H1 (cell line): ENCODE results near the gene TRAIP. TPM values are rescaled to one million over a fixed set of nuclear protein-coding genes. Genes with fewer than 3 reads are reported as not detected.

ENCODE experiments used
- CTCF ChIA-PET: fragments of 300-600 bp; sonication (Branson Sonifier 250); formaldehyde crosslinking; loops from one replicate; lab custom pipeline; 2021; ENCODE audit not compliant: partially characterized antibody; lab: Charles Lee
- POLR2A ChIA-PET: fragments of 300-600 bp; sonication (Branson Sonifier 250); formaldehyde crosslinking; loops from one replicate; lab custom pipeline; 2021; ENCODE audit warnings: inconsistent platforms; ENCODE audit not compliant: partially characterized antibody; lab: Charles Lee
- DNase-seq, 2 experiments: peaks; one replicate each; pipeline versions ENCODE4 v3.0.0 to v3.0.0-alpha.2; 2010 to 2022; ENCODE audit warnings: low spot score in 2 of 2, low read depth in 1 of 2, mixed read lengths in 1 of 2
- FAIRE-seq: peaks from 2 replicates; lab custom pipeline; 2011; peaks lifted over from hg19 to GRCh38; lab: Jason Lieb, UNC
- H2AFZ ChIP-seq: 2 replicates; pipeline ENCODE4 v1.8.1; 2012; ENCODE audit warnings: low read length, inconsistent platforms
- H2AK5ac ChIP-seq: 2 replicates; pipeline ENCODE4 v1.6.1; 2013; ENCODE audit warnings: low read depth, low read length
- H2BK120ac ChIP-seq: replicated peaks from 2 replicates; pipeline ENCODE3; 2013; ENCODE audit warnings: low read depth, low read length, inconsistent platforms
- H2BK12ac ChIP-seq: 2 replicates; pipeline ENCODE4 v1.6.1; 2013; ENCODE audit warnings: low read depth, low read length
- H2BK15ac ChIP-seq: 2 replicates; pipeline ENCODE4 v1.6.1; 2013; ENCODE audit warnings: low read length
- H2BK20ac ChIP-seq: 2 replicates; pipeline ENCODE4 v1.6.1; 2013; ENCODE audit warnings: low read length
- H2BK5ac ChIP-seq: 2 replicates; pipeline ENCODE4 v1.6.1; 2013; ENCODE audit warnings: low read depth, low read length
- H3K14ac ChIP-seq: 2 replicates; pipeline ENCODE4 v1.6.1; 2013; ENCODE audit warnings: inconsistent platforms; ENCODE audit not compliant: insufficient read length
- H3K18ac ChIP-seq: 2 replicates; pipeline ENCODE4 v1.6.1; 2013; ENCODE audit warnings: low read length; ENCODE audit errors: extremely low read depth
- H3K23ac ChIP-seq: 2 replicates; pipeline ENCODE4 v1.6.1; 2013; ENCODE audit warnings: inconsistent platforms; ENCODE audit not compliant: insufficient read length
- H3K23me2 ChIP-seq: 2 replicates; pipeline ENCODE4 v1.6.1; 2013; ENCODE audit warnings: low read depth, low read length
- H3K27ac ChIP-seq: 2 replicates; pipeline ENCODE4 v1.6.1; 2011; ENCODE audit warnings: low read depth, low read length, inconsistent platforms
- H3K27me3 ChIP-seq, 4 experiments: replicated peaks in 1 of 4; 1 replicate in 1 of 4; 2 replicates in 3 of 4; pipeline versions ENCODE4 v1.6.1 to v1.8.1; 2011 to 2013; ENCODE audit warnings: low read length in 3 of 4, mild to moderate bottlenecking in 3 of 4, inconsistent platforms in 2 of 4, mixed read lengths in 2 of 4, moderate library complexity in 1 of 4; ENCODE audit not compliant: control insufficient read depth in 3 of 4, insufficient read depth in 3 of 4; ENCODE audit errors: extremely low read depth in 1 of 4
- H3K36me3 ChIP-seq, 4 experiments: 2 replicates each; pipeline versions ENCODE4 v1.6.1 to v1.8.1; 2011 to 2013; ENCODE audit warnings: mild to moderate bottlenecking in 4 of 4, low read length in 3 of 4, moderate library complexity in 2 of 4, control low read depth in 1 of 4, inconsistent platforms in 1 of 4; ENCODE audit not compliant: insufficient read depth in 4 of 4, control insufficient read depth in 2 of 4
- H3K4ac ChIP-seq: replicated peaks from 2 replicates; pipeline ENCODE3; 2013; ENCODE audit warnings: low read length, low read depth, mixed read lengths, inconsistent platforms; ENCODE audit not compliant: insufficient read length
- H3K4me1 ChIP-seq, 4 experiments: replicated peaks in 1 of 4; 1 replicate in 1 of 4; 2 replicates in 3 of 4; pipeline versions ENCODE4 v1.6.1 to v1.8.1; 2011 to 2013; ENCODE audit warnings: low read length in 3 of 4, inconsistent platforms in 2 of 4, mixed read lengths in 1 of 4; ENCODE audit not compliant: insufficient read depth in 4 of 4, control insufficient read depth in 3 of 4
- H3K4me2 ChIP-seq, 2 experiments: 2 replicates each; pipeline versions ENCODE4 v1.6.1 to v1.8.1; 2011 to 2013; ENCODE audit warnings: low read depth in 2 of 2, low read length in 2 of 2, control low read depth in 1 of 2, inconsistent platforms in 1 of 2, mild to moderate bottlenecking in 1 of 2; ENCODE audit not compliant: insufficient read depth in 1 of 2
- H3K4me3 ChIP-seq, 4 experiments: fragments of 200-600, 300-600 bp in 1 of 4; sonication (generic), shearing (Covaris generic), sonication (Bioruptor Twin) in 1 of 4; 2 replicates each; pipeline versions ENCODE4 v1.5.1 to v1.8.1; 2011 to 2016; ENCODE audit warnings: low read length in 4 of 4, low read depth in 3 of 4, control low read depth in 2 of 4, inconsistent platforms in 2 of 4, mild to moderate bottlenecking in 2 of 4, mixed read lengths in 1 of 4, moderate library complexity in 1 of 4; ENCODE audit not compliant: insufficient read depth in 2 of 4; ENCODE audit errors: extremely low read depth in 1 of 4
- H3K56ac ChIP-seq: replicated peaks from 2 replicates; pipeline ENCODE3; 2013; ENCODE audit warnings: low read depth, mild to moderate bottlenecking, mixed read lengths, low read length, inconsistent platforms; ENCODE audit not compliant: insufficient read length
- H3K79me1 ChIP-seq: 2 replicates; pipeline ENCODE4 v1.6.1; 2013; ENCODE audit warnings: low read depth, low read length, control low read depth
- H3K79me2 ChIP-seq, 2 experiments: 2 replicates each; pipeline versions ENCODE4 v1.6.1 to v1.8.1; 2012 to 2013; ENCODE audit warnings: low read length in 2 of 2, mild to moderate bottlenecking in 2 of 2, inconsistent platforms in 1 of 2; ENCODE audit not compliant: insufficient read depth in 2 of 2, control insufficient read depth in 1 of 2
- H3K9ac ChIP-seq, 4 experiments: replicated peaks in 1 of 4; 1 replicate in 1 of 4; 2 replicates in 3 of 4; pipeline versions ENCODE4 v1.6.1 to v1.8.1; 2011 to 2013; ENCODE audit warnings: low read depth in 3 of 4, low read length in 3 of 4, control low read depth in 2 of 4, mild to moderate bottlenecking in 2 of 4, moderate library complexity in 2 of 4, inconsistent platforms in 1 of 4; ENCODE audit errors: extremely low read depth in 1 of 4
- H3K9me3 ChIP-seq, 2 experiments: 2 replicates each; pipeline versions ENCODE4 v1.6.1 to v1.8.1; 2012 to 2013; ENCODE audit warnings: mild to moderate bottlenecking in 2 of 2, moderate library complexity in 2 of 2, control low read depth in 1 of 2, inconsistent platforms in 1 of 2, low read depth in 1 of 2, low read length in 1 of 2, mixed read lengths in 1 of 2; ENCODE audit not compliant: insufficient read depth in 2 of 2
- H4K20me1 ChIP-seq, 2 experiments: replicated peaks in 1 of 2; 2 replicates each; pipeline versions ENCODE3 to v1.8.1; 2011 to 2013; ENCODE audit warnings: inconsistent platforms in 2 of 2, low read length in 2 of 2, mild to moderate bottlenecking in 1 of 2; ENCODE audit not compliant: insufficient read depth in 2 of 2, control insufficient read depth in 1 of 2
- H4K5ac ChIP-seq: 2 replicates; pipeline ENCODE4 v1.6.1; 2013; ENCODE audit warnings: low read length, low read depth, mixed read lengths, inconsistent platforms; ENCODE audit not compliant: insufficient read length
- H4K8ac ChIP-seq: 2 replicates; pipeline ENCODE4 v1.8.0; 2013; ENCODE audit warnings: mild to moderate bottlenecking, moderate library complexity, low read length, inconsistent platforms; ENCODE audit not compliant: insufficient read depth; ENCODE audit errors: extremely low read depth
- H4K91ac ChIP-seq: replicated peaks from 2 replicates; pipeline ENCODE3; 2013; ENCODE audit warnings: low read length, mixed read lengths, inconsistent platforms; ENCODE audit not compliant: insufficient read length
- BACH1 ChIP-seq: IDR thresholded peaks from 2 replicates; pipeline ENCODE4 v1.6.1; 2012; ENCODE audit warnings: low read length, improper control_type of control experiment
- BCL11A ChIP-seq, 2 experiments: IDR thresholded peaks; one replicate each; pipeline ENCODE4 v1.6.1; 2011; ENCODE audit warnings: low read depth in 2 of 2, low read length in 2 of 2, mild to moderate bottlenecking in 2 of 2
- CEBPB ChIP-seq: IDR thresholded peaks from 2 replicates; pipeline ENCODE4 v1.6.1; 2012; ENCODE audit warnings: low read depth, low read length
- EGR1 ChIP-seq: IDR thresholded peaks from 2 replicates; pipeline ENCODE4 v1.6.1; 2011; ENCODE audit warnings: low read depth, low read length, borderline replicate concordance
- HDAC6 ChIP-seq: IDR thresholded peaks from one replicate; pipeline ENCODE4 v1.7.1; 2012; ENCODE audit warnings: low read depth, mild to moderate bottlenecking, inconsistent platforms, low read length, moderate library complexity
- POU5F1 ChIP-seq: IDR thresholded peaks from 2 replicates; pipeline ENCODE4 v1.6.1; 2011; ENCODE audit warnings: low read depth, mild to moderate bottlenecking, low read length, moderate library complexity
- RAD21 ChIP-seq, 2 experiments: IDR thresholded peaks in 1 of 2; conservative IDR thresholded peaks in 1 of 2; 2 replicates each; pipeline ENCODE4 v1.6.1; 2011; ENCODE audit warnings: low read depth in 2 of 2, low read length in 2 of 2, improper control_type of control experiment in 1 of 2, inconsistent platforms in 1 of 2, mild to moderate bottlenecking in 1 of 2, moderate library complexity in 1 of 2
- RFX5 ChIP-seq: IDR thresholded peaks from 2 replicates; pipeline ENCODE4 v1.6.1; 2011; ENCODE audit warnings: low read depth, low read length, improper control_type of control experiment, borderline replicate concordance
- SIX5 ChIP-seq: IDR thresholded peaks from 2 replicates; pipeline ENCODE4 v1.6.1; 2011; ENCODE audit warnings: mild to moderate bottlenecking, low read depth, low read length
- SP1 ChIP-seq: IDR thresholded peaks from 2 replicates; pipeline ENCODE4 v1.6.1; 2011; ENCODE audit warnings: low read depth, low read length
- WGBS, 2 experiments: shearing (Covaris generic) in 1 of 2; methylation state at CpG; one replicate each; pipeline versions ENCODE4 v1.1.6 to v1.1.7; 2013 to 2015; ENCODE audit warnings: low lambda C conversion rate in 2 of 2, mixed read lengths in 2 of 2, inconsistent platforms in 1 of 2, low coverage in 1 of 2, missing lambda C conversion rate in 1 of 2; ENCODE audit not compliant: insufficient replicate concordance in 2 of 2, insufficient coverage in 1 of 2, insufficient read length in 1 of 2; ENCODE audit errors: extremely low coverage in 1 of 2, missing lambda C conversion rate in 1 of 2; 5-methylcytosine and 5-hydroxymethylcytosine counted together
- polyA plus RNA-seq, 7 experiments: library from polyadenylated mRNA; depleted of rRNA in 3 of 7; stranded (reverse) in 5 of 7; unstranded in 2 of 7; fragments of >200 nt in 5 of 7; fragments of 200-250 nt in 2 of 7; gene quantifications; 1 replicate in 5 of 7; 2 replicates in 1 of 7; 4 replicates in 1 of 7; pipeline versions ENCODE4 v1.2.1 to v1.2.3, GENCODE V29; 2011 to 2013; ENCODE audit warnings: missing spikeins in 2 of 7, mixed read lengths in 2 of 7
- total RNA-seq: library from RNA; stranded (reverse); fragmentation: NEBNext Ultra II Directional; extraction: Animal tissue kit (Norgen Biotek cat#: 25700); gene quantifications from 2 replicates; pipeline ENCODE4 v1.2.1, GENCODE V29; 2021
- TF ChIP-seq, protein P1 (sequence below): IDR thresholded peaks from 2 replicates; pipeline ENCODE4 v1.6.1; 2012; ENCODE audit warnings: inconsistent platforms

Gene TRAIP
- total and polyA plus RNA-seq, 2 of the 8 experiments (the other 6 are each of a cell fraction or from before 2014, with no cell fraction given), result 27.7 to 28.1 TPM

DNA sequence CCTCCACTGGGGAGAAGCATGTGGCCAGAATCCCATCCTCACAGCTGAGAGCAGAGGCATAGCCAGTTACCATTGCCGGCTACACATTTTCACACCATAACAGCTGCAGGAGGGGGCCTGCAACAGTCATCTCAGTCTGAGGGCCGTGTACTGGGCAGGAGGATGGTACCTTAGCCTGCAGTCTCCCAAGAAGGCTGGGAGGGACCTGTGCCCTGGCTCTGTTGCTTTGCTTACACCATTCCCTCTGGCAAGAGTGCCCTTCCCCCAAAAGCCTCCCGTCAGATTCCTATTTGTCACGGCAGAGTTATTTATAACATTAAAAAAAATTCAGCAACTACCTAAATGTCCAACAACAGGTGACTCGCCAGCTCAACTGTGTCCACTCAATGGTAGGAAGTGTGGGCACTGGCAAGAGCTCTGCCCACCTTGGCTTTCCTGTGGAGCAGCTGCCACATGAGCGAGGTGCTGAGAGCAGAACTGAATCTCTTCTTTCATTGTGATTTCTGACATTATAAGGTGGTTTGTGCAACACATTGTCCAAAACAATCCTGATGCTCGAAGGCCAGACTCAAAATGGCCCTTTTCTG is 8.9 kb upstream of the TRAIP start:
- Histone ChIP-seq H4K91ac (no peak overlapping the region), H2AFZ (no peak overlapping the region), H3K9me3 (no peaks in the 10 kb centered on the region), H3K14ac (no peak overlapping the region), H4K5ac (no peak overlapping the region), H3K4me3 (no peak overlapping the region), H3K4ac (no peak overlapping the region), H2BK15ac (no peak overlapping the region), H3K79me2 (peaks cover 3 to 57% of the 10 kb centered on the region in 2 experiments; a peak in 3 of 4 replicates), H3K27ac (no peak overlapping the region), H3K27me3 (no peaks in the 10 kb centered on the region; a peak in 1 of 7 replicates), H3K79me1 (peaks cover 22% of the 10 kb centered on the region), H3K23me2 (peaks cover 13% of the 10 kb centered on the region; the same call in 1 of the 2 replicates), H2BK20ac (no peak overlapping the region), H4K8ac (no peak overlapping the region), H3K56ac (no peak overlapping the region), H4K20me1 (peaks cover 14 to 30% of the 10 kb centered on the region in 2 experiments), H2BK5ac (0 out of 2 replicates have a peak overlapping the region, but pooled peaks have one; percentile 16), H2BK120ac (no peak overlapping the region), H3K36me3 (peaks cover 2 to 6% (median 5%) of the 10 kb centered on the region in 4 experiments; a peak in 5 of 8 replicates), H3K18ac (no peak overlapping the region), H3K4me2 (no peak overlapping the region), H3K9ac (peak overlapping the region in 1 of 4 experiments; percentile 11; a peak in 1 of 7 replicates), H2BK12ac (no peak overlapping the region), H2AK5ac (no peak overlapping the region), H3K4me1 (peaks cover 7 to 45% (median 31%) of the 10 kb centered on the region in 4 experiments), H3K23ac (no peak overlapping the region)
- FAIRE-seq (no peak), DNase-seq (no peak)
- WGBS, 2 experiments, result 87% methylated on average over 7 of the region's 7 CpGs; no CpG with 5 or more reads in 1 of the 2 experiments
- POLR2A ChIA-PET, result interaction anchor here (0.6 to 14.0 kb wide), 4 partner anchors 9 to 163 kb away, joined by 3 to 149 read pairs (median 4); partner anchors contain the start of gene TRAIP
- CTCF ChIA-PET, result interaction anchor here (0.7 to 11.7 kb wide), 6 partner anchors 16 to 430 kb away, joined by 3 to 89 read pairs (median 20); partner anchors contain the start of gene INKA1
- TF ChIP-seq RAD21 (IDR thresholded peaks at IDR 0.05 in 1 of 2, conservative IDR thresholded peaks at IDR 0.05 in 1 of 2; ENCODE audit: low read depth in 2 of 2, low read length in 2 of 2) (no peak), CEBPB (no peak), BCL11A (IDR thresholded peaks at IDR 0.05; ENCODE audit: low read depth in 2 of 2, low read length in 2 of 2) (no peak), POU5F1 (no peak), RFX5 (no peak), SIX5 (no peak), SP1 (no peak), HDAC6 (no peak), EGR1 (no peak), BACH1 (no peak)
- TF ChIP-seq, protein P1, sequence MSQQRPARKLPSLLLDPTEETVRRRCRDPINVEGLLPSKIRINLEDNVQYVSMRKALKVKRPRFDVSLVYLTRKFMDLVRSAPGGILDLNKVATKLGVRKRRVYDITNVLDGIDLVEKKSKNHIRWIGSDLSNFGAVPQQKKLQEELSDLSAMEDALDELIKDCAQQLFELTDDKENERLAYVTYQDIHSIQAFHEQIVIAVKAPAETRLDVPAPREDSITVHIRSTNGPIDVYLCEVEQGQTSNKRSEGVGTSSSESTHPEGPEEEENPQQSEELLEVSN, result no peak
